8988T (cell line): ENCODE measurements around the gene NBEA.
"Not testable (repeated sequence)": the region's sequence is repeated elsewhere in the genome, so short reads cannot be mapped to it uniquely, and the experiment has no call there.

ENCODE experiments used
- DNase-seq: peaks from one replicate; pipeline ENCODE4 v3.0.0; 2011

NBEA gene

DNA sequence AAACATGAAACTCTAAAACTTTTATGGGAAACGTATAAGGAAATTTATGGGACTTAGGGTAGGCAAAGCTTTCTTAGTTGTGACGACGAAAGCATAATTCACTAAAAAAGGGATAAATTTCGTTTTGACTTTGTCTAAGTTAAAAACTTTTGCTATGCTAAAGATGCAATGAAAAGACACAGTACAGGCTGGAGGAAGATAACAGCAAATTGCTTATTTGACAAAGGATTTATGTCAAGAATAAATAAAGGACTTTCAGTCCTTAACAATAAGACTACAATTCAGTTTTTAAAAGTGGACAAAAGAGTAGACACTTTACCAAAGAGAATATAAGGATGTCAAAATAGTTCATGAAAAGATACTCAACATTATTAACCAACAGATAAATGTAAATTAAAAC, 150.2 kb downstream of the NBEA start:
- DNase-seq, result no peak

DNA sequence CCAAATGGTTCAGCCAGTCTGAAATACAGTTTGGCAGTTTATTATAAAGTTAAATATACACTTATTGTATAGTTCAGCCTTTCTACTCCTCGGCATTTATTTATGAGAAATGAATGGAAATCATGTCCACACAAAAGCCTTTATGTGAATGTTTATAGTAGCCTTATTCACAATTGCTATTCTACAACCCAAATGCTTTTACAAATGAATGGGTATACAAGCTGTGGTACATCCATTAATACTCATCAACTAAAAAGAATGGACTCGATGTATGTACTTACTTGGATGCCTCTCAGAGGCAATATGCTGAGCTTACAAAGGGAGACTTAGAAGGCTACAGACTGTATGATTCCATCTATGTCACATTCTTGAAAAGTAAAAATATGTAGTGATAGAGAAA, 150.7 kb downstream of the NBEA start:
- no peak for DNase-seq

DNA sequence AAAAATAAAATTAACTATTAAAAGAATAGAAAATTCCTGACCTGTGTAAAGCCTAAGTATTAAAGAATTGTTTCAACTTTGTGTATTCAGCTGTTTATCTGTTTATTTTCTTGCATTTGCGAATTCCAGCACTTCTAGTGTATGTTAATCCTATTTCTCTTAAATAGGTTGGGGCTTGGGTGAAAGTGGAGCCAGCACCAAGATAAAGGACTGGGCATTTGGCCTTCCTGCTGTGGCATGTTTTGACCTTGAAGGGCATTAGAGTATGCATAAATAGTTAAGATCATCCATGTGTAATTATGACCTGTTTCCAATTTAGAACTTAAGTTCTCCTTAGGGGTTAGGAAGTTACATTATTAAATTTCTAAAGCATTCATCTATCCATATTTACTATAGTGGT, 151.3 kb downstream of the NBEA start:
- no peak for DNase-seq

DNA sequence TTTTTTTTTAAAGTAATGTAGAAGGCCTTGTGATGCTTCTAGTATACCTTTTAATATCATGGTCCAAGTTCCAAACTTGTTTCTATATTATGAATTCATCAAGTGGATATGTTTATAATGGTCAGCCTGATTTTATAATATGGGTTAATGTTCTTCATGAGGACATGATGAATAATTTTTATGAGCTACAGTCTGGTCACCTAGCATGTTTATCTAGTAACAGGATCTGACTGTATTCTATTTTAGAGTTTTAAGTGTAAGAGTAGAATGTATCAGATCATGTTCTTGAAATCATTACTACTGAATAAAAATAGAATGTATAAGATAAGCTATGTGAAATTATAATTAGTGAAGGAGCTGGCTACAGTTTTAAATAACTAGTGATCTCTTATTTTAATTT, 164.7 kb downstream of the NBEA start:
- DNase-seq, result not testable (repeated sequence)

DNA sequence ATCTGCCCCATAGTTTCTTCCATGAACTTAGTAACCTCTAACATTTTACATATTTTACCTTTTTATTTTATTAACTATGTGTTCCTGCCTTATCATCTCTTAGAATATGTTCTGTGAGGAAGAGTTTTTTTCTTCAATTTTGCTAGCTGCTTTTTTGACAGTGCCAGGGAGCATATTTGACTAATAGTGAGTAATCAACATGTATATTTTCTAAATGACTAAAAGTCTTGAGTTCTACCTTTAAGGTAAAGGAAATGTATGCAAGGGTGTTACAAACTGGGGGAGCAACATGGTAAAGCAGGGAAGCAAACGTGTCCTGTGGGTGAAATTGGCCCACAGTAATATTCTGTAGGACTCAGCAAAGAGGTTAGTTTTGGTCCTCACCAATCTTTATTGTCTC, 165.5 kb downstream of the NBEA start:
- DNase-seq, result no peak

DNA sequence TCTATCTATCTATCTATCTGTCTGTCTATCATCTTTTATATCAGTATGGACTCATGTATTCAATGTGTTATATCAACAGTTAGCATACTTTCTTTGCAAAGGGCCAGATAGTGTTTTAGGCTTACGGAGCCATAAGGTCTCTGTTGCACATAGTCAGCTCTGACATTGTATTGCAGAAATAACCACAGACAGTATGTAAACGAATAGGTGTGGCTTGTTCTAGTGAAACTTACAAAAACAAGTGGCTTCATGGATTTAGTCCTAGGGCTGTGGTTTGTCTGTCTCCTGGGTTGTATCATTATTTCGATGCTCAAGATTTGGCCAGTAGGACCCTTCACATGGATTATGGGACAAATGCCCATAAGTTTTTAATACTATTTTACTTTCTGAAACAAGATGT, 171.5 kb downstream of the NBEA start:
- DNase-seq, result not testable (repeated sequence)

DNA sequence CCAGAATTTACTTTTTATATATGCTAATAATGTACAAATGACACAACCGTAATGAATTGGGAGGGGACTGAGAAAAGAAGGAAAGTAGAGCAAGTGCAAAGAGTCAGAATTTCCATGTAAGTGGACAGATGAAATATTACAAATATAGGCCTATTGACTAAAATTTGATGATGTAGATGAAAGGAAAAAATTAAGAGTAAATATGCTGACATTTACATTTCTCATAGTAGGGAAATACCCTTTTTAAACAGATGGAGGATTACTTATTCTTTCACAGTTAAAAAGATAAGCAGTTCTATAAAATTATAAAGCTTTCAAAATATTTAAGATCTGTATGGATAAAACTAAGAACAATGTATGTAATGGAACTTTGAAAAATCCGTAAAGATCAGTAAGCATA, 185.4 kb downstream of the NBEA start:
- DNase-seq, result no peak

DNA sequence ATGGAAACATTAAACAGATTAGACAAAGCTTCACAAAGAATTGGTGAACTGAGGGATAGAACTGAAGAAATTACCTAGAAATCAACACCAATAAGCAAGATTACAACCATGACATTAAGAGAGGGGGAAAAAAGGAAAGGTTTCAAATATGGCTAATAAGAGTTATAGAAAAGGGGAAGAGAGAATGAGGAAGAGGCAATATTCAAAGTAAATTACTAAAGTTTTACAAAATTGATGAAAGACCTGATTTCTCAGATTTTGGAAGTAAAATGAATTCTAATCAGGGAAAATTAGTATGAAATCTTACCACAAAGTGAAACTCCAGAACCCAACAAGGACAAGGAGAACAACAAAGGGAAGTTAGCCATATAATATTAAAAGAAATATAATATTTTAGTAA, 187.4 kb downstream of the NBEA start:
- no peak for DNase-seq

DNA sequence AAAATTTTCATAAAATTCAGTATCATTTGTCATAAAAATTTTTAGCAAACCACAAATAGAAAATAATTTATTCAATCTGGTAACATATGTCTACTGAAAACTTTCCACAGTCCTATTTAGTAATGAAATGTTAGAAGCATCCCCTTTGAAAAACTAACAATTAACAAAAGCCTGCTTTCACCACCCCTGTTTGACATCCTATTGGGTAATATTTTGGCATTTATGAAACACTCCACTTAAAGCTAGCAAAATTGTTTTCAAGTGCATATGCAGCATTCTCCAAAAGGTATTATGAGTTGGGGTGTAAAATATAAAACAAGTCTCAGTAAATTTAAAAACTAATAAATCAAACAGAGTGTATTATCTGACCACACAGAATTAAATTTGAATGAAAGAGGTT, 189.4 kb downstream of the NBEA start:
- no peak for DNase-seq

DNA sequence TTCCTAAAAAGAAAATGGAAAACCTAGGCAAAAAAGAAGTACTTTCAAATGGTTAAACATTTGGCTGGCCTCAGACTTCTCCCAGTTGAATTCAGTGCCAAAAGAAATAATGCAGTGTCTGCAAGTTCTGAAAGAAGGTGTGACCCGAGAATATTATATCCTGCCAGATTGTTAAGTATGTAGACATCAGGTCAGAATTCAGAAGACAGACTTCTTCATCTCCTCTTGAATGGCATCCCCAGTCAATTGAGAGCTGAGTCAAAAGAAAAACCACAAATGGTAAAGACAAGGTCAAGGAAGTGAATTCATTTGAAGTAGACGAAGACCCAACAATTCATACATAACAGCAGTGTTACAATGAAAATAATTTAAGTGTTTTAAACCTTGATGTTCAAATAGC, 194.5 kb downstream of the NBEA start:
- DNase-seq, result no peak

DNA sequence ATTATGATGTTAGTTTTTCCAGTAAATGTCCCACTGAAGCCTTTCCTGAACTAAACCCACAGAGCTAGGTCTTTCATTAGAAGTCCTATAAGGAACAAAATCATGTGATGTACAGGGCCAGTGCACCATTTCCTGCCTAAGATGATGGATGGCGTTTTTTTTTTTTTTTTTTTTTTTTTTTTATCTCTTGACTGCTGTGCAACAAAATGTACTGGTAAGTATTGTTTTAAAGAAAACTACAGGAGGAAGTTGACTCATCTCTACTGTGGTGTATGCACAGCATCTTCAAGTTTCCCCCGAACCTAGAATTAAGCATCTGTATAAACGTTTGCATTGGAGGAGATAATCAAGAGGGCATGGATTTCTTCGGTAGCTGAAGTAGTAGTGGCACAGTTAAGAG, 197.5 kb downstream of the NBEA start:
- no peak for DNase-seq

DNA sequence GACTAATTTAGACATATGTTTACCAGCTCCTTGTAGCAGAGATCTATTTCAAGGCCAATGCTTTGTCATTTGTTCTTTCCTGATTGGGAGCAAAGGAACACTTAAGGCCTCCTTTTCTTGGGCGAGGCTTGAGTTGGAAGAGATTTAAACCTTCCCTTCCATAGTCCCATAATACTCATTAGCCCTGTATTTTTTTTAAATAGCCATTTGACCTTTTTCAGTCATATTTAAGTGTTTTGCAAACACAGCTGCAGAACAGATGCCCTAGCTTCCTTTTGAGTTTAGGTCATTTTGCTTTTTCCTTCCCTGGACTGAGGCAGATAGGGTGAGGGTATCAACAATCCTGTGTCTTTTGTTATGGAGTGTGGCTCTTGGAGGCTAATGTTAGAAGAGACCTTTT, 198.3 kb downstream of the NBEA start:
- DNase-seq, result no peak

DNA sequence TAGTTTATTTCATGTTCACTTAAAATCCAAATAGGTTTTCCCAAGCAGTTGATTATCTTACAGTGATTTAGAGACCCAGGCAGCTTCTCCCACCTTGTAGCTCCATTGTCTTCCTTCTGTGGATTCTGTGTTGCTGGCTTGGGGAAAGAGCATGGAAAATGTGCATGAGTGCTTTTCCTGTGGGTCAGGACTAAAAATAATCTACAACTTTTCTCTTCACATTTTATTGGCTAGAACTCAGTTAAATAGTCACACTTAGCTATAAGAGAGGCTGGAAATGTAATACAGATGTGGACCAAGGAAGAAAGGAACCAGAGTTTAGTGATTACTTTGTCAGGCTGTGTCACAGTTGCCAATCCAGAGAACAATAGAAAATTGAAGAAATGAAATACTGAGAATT, 198.8 kb downstream of the NBEA start:
- no peak for DNase-seq

DNA sequence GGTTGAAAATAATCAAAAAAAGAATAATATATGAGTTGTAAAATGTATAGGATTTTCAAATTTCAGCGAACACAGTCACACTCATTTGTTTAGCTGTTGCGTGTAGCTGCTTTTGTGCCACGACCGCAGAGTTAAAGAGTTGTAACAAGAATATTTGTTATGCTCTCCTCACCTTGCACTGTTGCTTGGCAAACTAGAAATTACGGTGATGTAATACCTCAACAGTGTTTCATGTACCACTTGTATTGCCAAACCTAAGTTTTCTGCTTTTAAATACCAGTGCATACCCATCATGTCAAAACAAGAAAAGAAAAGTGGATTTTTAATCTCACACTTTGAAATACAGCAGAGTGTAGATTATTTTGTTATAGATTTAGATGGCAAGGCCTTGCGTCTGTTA, 201.1 kb downstream of the NBEA start:
- DNase-seq, result no peak

DNA sequence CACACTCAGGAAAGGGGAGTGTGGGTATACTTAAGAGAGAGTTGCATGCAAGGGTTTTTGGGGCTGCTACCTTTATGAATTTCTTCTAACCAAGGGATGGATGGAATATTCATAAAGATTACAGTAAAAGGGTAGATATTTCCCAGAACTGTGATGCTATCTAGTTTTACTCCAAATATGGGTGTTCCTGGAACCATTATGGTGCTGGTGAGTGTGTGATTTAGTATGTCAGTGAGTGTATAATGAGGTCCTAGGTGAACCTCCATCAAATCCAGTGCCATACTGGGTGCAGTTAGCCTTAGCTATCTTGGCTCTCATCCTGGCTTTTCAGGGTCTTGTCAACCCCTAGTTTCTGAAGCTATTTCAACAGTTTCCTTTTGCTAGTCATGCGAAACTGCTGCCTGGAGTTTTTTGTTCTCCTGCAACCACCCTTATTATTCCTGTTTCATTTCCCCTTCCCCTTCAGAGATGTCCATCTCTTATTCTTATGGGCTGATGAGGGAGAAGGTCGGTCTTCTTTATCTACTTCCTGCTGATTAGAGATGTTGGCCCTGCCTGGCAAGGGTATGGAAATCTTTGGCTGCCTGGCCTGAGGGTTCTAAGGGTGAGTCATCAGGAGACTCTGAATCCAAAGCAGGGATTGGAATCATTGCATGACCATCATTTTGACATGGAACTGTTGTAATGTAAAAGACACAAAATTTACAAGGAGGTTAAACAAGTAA, 202.3 kb downstream of the NBEA start:
- no peak for DNase-seq

DNA sequence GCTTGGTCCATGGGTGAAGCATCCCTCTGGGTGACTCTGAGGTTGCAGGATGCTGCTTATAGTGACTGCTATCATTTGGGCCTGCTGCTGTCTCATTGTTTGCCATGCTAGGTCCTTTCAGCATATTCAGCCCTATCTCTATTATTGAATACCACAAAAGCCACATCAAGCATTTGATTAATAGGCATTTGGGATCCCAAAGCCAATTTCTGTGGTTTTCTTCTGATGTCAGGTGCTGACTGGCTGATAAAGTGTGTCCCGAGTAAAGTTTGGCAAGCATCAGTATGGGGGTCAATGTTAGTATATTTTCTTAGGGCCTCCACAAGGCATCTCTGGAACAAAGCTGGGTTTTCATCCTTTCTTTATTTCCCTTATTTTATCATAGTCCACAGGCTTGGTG, 204.6 kb downstream of the NBEA start:
- DNase-seq, result no peak

DNA sequence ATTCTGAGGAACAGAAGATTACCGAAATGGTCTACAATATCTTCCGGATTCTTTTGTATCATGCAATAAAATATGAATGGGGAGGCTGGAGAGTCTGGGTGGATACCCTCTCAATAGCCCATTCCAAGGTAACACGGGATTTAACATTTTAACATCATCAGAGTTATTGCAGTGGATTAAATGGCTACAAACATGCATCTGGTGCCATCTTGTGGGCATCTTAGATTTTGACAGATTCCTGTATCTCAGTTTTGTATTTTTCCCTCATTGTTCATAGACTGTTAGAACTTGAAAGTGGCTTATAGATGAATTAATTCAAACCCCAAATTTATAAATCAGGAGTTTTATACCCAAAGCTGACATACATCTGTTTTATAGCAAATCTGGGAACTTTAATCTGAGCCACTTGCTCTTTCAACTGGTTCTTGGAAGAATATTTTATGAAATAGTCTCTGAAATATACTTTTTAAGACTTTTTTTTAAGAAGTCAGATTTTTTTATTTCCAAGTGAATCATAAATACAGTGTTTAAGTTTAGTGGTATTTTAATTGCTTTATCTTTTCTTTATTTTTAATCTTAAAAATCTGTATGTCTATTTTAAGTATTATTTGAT, 215.2 kb downstream of the NBEA start:
- no peak for DNase-seq

DNA sequence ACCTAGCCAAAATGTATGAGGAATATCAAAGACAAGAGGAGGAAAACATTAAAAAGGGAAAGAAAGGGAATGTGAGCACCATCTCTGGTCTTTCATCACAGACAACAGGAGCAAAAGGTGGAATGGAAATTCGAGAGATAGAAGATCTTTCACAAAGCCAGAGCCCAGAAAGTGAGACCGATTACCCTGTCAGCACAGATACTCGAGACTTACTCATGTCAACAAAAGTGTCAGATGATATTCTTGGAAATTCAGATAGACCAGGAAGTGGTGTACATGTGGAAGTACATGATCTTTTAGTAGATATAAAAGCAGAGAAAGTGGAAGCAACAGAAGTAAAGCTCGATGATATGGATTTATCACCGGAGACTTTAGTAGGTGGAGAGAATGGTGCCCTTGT, 217.0 kb downstream of the NBEA start:
- DNase-seq, result no peak

DNA sequence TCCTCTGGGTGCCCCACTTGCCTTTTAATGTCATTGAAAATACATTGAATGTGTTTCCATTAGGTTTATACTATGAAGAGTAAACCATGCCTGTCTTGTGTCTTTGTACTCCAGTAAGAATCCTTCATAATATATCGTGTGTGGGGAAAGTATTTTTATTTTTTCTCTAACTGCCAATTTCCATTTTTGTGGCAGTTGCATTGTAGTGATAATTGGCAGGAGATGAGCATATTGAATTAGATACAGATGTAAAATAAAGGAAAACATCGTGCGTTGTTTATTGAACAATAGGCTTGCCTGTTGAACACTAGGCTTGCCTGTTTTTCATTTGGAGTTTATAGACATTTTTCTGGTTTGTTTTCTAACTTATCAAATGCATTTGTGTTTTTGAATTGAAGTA, 218.8 kb downstream of the NBEA start:
- DNase-seq, result no peak

DNA sequence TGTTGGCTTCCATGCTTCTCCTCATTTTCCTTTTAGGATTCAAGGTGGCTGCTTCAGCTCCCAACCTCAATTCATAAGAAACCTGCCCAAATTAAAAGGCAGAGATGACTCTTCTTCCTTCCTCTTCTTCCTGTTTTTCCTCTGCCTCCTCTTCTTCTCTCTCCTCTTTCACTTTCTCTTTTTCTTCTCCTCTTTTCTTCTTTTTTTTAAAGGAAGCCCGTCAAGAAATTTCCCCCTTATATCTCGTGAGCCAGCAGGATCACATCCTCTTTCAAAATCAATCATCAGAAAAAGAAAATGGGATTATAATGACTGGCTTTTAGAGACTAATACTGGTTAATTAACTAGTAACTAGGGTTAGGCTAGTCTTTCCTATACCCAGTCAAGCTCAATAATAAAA, 220.3 kb downstream of the NBEA start:
- no peak for DNase-seq

DNA sequence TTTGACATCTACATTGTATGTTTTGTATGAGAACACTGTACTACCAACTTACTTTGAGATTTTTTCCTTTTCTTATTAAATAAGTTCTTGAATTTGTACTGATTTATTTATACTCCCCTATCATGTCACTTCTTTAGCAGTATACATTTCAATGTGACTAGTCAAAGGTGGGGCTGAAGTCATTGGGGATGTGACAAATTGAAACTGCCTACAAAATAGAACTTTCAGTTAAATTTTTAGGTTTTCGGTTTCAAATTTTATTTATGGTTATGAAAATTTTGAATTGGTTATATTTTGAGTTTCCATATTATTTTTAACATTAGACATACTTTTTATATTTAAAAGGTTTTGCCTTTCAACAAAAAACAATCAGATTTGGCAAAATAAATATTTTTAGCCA, 221.6 kb downstream of the NBEA start:
- DNase-seq, result no peak

DNA sequence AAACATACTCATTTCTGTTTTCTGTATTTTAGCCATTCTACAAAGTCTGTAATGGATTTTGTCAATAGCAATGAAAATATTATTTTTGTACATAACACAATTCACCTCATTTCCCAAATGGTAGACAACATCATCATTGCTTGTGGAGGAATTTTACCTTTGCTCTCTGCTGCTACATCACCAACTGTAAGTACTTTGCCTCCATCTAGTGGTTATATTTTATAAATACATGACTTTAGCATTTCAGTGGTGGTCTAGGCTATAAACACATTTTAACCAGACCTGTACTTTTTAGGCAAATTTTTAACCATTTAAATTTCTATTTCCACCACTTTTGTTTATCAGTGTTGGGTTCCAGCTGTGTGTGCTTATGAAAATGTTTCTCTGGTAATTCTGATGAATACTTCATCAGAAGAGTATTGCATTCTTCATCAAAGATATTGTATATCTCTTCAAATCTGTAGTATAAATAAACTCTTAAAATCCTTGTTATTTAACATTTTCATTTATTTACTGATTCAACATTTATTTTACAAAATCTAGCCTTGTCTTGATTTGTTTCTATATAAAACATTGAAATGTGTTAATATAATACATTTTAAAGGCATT, 222.4 kb downstream of the NBEA start:
- DNase-seq, result no peak

DNA sequence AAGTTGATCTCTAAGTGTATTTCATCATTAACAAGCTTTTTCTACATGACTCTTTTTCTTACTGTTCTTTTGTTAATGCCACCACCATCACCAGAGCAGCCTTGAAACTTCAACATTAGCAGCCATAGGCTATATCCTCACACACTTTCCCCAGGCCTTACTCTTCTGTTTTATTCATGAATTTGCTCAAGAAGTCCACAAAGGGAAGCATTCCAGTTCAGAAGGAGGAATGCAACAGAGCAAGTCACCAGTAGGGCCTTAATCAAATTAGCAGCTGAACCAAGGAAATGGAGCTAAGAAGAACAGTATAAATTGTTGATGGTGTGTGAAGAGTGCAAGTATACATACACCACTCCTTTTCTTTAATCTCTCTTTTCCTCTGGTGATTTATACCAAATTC, 223.1 kb downstream of the NBEA start:
- no peak for DNase-seq

DNA sequence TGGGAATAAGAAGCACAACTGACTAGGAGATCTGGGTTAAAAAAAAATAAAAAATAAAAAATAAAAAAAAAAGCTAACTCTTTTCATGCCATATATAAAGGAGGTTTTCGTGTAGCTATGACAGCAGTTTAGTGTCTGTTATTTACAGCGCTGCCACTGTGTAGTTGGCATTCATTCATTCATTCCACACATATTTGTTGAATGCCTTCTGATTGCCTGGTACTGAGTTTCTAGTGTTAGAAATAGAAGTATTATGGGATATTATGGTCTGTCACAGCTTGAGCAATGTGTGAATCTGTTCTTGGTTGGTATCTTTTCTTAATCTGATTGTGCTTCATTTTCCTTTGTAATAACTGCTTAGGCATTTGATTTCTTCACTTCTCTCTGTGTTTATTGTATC, 237.4 kb downstream of the NBEA start:
- no peak for DNase-seq
